ENCODE results near the gene LSM14B.

DNA sequence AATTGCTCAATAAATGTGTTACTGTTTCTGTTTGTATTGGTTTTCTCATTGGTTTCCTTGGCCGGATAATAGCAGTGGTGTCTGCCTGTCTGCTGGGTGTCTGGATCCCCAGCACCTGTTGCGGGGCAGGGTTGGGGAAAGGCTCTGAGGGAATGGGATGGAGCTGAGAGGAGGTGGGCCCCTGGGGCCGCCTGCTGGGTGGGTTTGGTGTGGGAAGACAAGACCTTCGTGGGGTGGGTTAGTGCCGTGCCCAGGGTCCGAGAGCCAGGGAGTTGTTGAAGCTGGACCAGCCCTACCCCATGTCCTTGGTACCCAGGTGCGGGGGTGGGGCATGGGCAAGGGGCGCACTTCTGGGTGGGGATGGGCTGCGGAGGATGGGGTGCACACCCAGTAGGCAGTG lies 25.3 kb downstream of the LSM14B start:
- no peak for TF ChIP-seq SIN3A (IDR thresholded peaks at IDR 0.05; ENCODE audit: low read depth)
- TF ChIP-seq, protein P1, sequence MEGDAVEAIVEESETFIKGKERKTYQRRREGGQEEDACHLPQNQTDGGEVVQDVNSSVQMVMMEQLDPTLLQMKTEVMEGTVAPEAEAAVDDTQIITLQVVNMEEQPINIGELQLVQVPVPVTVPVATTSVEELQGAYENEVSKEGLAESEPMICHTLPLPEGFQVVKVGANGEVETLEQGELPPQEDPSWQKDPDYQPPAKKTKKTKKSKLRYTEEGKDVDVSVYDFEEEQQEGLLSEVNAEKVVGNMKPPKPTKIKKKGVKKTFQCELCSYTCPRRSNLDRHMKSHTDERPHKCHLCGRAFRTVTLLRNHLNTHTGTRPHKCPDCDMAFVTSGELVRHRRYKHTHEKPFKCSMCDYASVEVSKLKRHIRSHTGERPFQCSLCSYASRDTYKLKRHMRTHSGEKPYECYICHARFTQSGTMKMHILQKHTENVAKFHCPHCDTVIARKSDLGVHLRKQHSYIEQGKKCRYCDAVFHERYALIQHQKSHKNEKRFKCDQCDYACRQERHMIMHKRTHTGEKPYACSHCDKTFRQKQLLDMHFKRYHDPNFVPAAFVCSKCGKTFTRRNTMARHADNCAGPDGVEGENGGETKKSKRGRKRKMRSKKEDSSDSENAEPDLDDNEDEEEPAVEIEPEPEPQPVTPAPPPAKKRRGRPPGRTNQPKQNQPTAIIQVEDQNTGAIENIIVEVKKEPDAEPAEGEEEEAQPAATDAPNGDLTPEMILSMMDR (IDR thresholded peaks at IDR 0.05 in 2 of 3, conservative IDR thresholded peaks at IDR 0.05 in 1 of 3; ENCODE audit: borderline replicate concordance in 1 of 3, insufficient read depth in 1 of 3, low read depth in 2 of 3, low read length in 2 of 3) = no peak
- TF ChIP-seq POLR2A (IDR thresholded peaks at IDR 0.05; ENCODE audit: borderline replicate concordance, extremely low read depth, insufficient read depth, insufficient read length) = no peak
- TF ChIP-seq, protein P2, sequence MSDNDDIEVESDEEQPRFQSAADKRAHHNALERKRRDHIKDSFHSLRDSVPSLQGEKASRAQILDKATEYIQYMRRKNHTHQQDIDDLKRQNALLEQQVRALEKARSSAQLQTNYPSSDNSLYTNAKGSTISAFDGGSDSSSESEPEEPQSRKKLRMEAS (IDR thresholded peaks at IDR 0.05) = no peak
- TF ChIP-seq JUND (IDR thresholded peaks at IDR 0.05) = no peak
- no peak for TF ChIP-seq EZH2 (IDR thresholded peaks at IDR 0.05)
- no peak for TF ChIP-seq ZNF274 (IDR thresholded peaks at IDR 0.05; ENCODE audit: low read depth, low read length)
- TF ChIP-seq, protein P3, sequence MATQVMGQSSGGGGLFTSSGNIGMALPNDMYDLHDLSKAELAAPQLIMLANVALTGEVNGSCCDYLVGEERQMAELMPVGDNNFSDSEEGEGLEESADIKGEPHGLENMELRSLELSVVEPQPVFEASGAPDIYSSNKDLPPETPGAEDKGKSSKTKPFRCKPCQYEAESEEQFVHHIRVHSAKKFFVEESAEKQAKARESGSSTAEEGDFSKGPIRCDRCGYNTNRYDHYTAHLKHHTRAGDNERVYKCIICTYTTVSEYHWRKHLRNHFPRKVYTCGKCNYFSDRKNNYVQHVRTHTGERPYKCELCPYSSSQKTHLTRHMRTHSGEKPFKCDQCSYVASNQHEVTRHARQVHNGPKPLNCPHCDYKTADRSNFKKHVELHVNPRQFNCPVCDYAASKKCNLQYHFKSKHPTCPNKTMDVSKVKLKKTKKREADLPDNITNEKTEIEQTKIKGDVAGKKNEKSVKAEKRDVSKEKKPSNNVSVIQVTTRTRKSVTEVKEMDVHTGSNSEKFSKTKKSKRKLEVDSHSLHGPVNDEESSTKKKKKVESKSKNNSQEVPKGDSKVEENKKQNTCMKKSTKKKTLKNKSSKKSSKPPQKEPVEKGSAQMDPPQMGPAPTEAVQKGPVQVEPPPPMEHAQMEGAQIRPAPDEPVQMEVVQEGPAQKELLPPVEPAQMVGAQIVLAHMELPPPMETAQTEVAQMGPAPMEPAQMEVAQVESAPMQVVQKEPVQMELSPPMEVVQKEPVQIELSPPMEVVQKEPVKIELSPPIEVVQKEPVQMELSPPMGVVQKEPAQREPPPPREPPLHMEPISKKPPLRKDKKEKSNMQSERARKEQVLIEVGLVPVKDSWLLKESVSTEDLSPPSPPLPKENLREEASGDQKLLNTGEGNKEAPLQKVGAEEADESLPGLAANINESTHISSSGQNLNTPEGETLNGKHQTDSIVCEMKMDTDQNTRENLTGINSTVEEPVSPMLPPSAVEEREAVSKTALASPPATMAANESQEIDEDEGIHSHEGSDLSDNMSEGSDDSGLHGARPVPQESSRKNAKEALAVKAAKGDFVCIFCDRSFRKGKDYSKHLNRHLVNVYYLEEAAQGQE (IDR thresholded peaks at IDR 0.05; ENCODE audit: low read depth) = no peak
- no peak for TF ChIP-seq POLR2AphosphoS5 (IDR thresholded peaks at IDR 0.05; ENCODE audit: low read depth, low read length)
- no peak for TF ChIP-seq TCF7L2 (IDR thresholded peaks at IDR 0.05; ENCODE audit: borderline replicate concordance, extremely low read depth, insufficient read depth, insufficient read length)
- no peak for TF ChIP-seq ELF1 (IDR thresholded peaks at IDR 0.05; ENCODE audit: borderline replicate concordance, low read depth)
- TF ChIP-seq FOSL1 (IDR thresholded peaks at IDR 0.05; ENCODE audit: low read depth) = no peak
